NCI-H2107 treated with DMSO at 0.1 percent for 48 hours (cell line): ENCODE results near the gene CEACAM8.
"Not testable (repeated sequence)": the region's sequence is repeated elsewhere in the genome, so short reads cannot be mapped to it uniquely, and the experiment has no call there.

Experiments
- DNase-seq: peaks from one replicate; lab custom pipeline; 2025; ENCODE audit not compliant: unreplicated experiment; lab: John Stamatoyannopoulos, UW

The CEACAM8 gene

GRCh38 chr19:42594617-42595489 lies at the start of gene CEACAM8:
TSS of gene CEACAM8 (minus strand) at chr19:42594924. CDS start at chr19:42594828, 96 bp downstream.
- DNase-seq = no peak

- not testable (repeated sequence) for DNase-seq
These were observed 44.8 kb upstream of the CEACAM8 start for GRCh38 chr19:42639324-42640092.

GRCh38 chr19:42635233-42635539 lies 40.5 kb upstream of the CEACAM8 start:
- DNase-seq = no peak

GRCh38 chr19:42634409-42635232 lies 39.9 kb upstream of the CEACAM8 start:
- DNase-seq = no peak

- DNase-seq = no peak
These were observed 34.5 kb upstream of the CEACAM8 start for GRCh38 chr19:42629191-42629590.

GRCh38 chr19:42628411-42629140 lies 33.9 kb upstream of the CEACAM8 start:
- DNase-seq = no peak

- no peak for DNase-seq
These were observed 33.2 kb upstream of the CEACAM8 start for GRCh38 chr19:42627916-42628315.

GRCh38 chr19:42626181-42626580 lies 31.5 kb upstream of the CEACAM8 start:
- no peak for DNase-seq

- no peak for DNase-seq
These were observed 24.5 kb upstream of the CEACAM8 start for GRCh38 chr19:42619271-42619670.

- DNase-seq = no peak
These were observed 18.9 kb upstream of the CEACAM8 start for GRCh38 chr19:42613666-42614065.

GRCh38 chr19:42610401-42610915 lies 15.7 kb upstream of the CEACAM8 start:
- not testable (repeated sequence) for DNase-seq

GRCh38 chr19:42606660-42607351 lies 12.1 kb upstream of the CEACAM8 start:
- peak; percentile 21 for DNase-seq

- DNase-seq = no peak
These were observed 7.2 kb upstream of the CEACAM8 start for GRCh38 chr19:42601811-42602443.

- DNase-seq = no peak
These were observed 1.8 kb upstream of the CEACAM8 start for GRCh38 chr19:42596391-42597072.

GRCh38 chr19:42595550-42596172 lies 937 bp upstream of the CEACAM8 start:
- no peak for DNase-seq

GRCh38 chr19:42589792-42590191 lies 4.9 kb downstream of the CEACAM8 start:
- DNase-seq = no peak

GRCh38 chr19:42584466-42584865 lies 10.3 kb downstream of the CEACAM8 start:
- DNase-seq = no peak

- no peak for DNase-seq
These were observed 17.7 kb downstream of the CEACAM8 start for GRCh38 chr19:42577016-42577415.
